SU-DHL-6 (cell line): ENCODE data around the gene IKZF5.

ENCODE experiments used
- H2AFZ ChIP-seq: fragments of 200-600 bp; sonication (generic); 2 replicates; pipeline ENCODE4 v1.6.1; 2014; ENCODE audit warnings: low read depth, mild to moderate bottlenecking, moderate library complexity, mixed read lengths, antibody characterized with exemption, low read length; ENCODE audit not compliant: severe bottlenecking
- H3F3A ChIP-seq: fragments of 200-600 bp; shearing (Covaris generic); 2 replicates; pipeline ENCODE4 v1.6.0; 2016; ENCODE audit warnings: antibody characterized with exemption, mild to moderate bottlenecking; ENCODE audit not compliant: insufficient read depth
- H3K27ac ChIP-seq: fragments of 200-600 bp; sonication (generic); 2 replicates; pipeline ENCODE4 v1.5.1; 2016; ENCODE audit warnings: low read depth, mild to moderate bottlenecking, low read length, moderate library complexity, mixed read lengths
- H3K27me3 ChIP-seq: fragments of 200-600 bp; sonication (generic), shearing (Covaris generic); 2 replicates; pipeline ENCODE4 v1.6.0; 2014; ENCODE audit warnings: mild to moderate bottlenecking, low read length
- H3K36me3 ChIP-seq: fragments of 200-600 bp; sonication (generic); 2 replicates; pipeline ENCODE4 v1.6.1; 2014; ENCODE audit warnings: mild to moderate bottlenecking, low read length, mixed read lengths
- H3K4me2 ChIP-seq: fragments of 300-600, 200-600 bp; shearing (Covaris generic), sonication (generic); 2 replicates; pipeline ENCODE4 v1.6.0; 2014; ENCODE audit warnings: low read length, low read depth, mild to moderate bottlenecking; ENCODE audit not compliant: poor library complexity, severe bottlenecking
- H3K4me3 ChIP-seq: fragments of 200-600 bp; sonication (generic); 2 replicates; pipeline ENCODE4 v1.5.1; 2014; ENCODE audit warnings: antibody characterized with exemption, low read length, mild to moderate bottlenecking, mixed read lengths; ENCODE audit not compliant: insufficient read depth, poor library complexity, severe bottlenecking
- H3K79me2 ChIP-seq: fragments of 200-600 bp; sonication (generic); 2 replicates; pipeline ENCODE4 v1.6.1; 2014; ENCODE audit warnings: mild to moderate bottlenecking, low read length, moderate library complexity; ENCODE audit not compliant: insufficient read depth
- H3K9ac ChIP-seq: fragments of 200-600 bp; sonication (generic); 2 replicates; pipeline ENCODE4 v1.7.0; 2014; ENCODE audit warnings: mild to moderate bottlenecking, low read length
- H3K9me2 ChIP-seq: fragments of 200-600 bp; sonication (generic); replicated peaks from 2 replicates; pipeline ENCODE4 v1.6.1; 2014; ENCODE audit warnings: low read length; ENCODE audit not compliant: insufficient read depth
- H3K9me3 ChIP-seq: fragments of 200-600 bp; sonication (generic); 2 replicates; pipeline ENCODE4 v1.6.1; 2014; ENCODE audit warnings: low read length, mixed read lengths; ENCODE audit not compliant: insufficient read depth
- H4K20me1 ChIP-seq: fragments of 200-600 bp; sonication (generic); 2 replicates; pipeline ENCODE4 v1.6.1; 2014; ENCODE audit warnings: low read depth, mild to moderate bottlenecking, antibody characterized with exemption, low read length, moderate library complexity, mixed read lengths
- CTCF ChIP-seq: fragments of 200-600 bp; sonication (generic); IDR thresholded peaks from one replicate; pipeline ENCODE4 v1.5.1; 2017; ENCODE audit warnings: antibody characterized with exemption, mild to moderate bottlenecking, low read length, moderate library complexity; ENCODE audit not compliant: insufficient read depth, poor library complexity, severe bottlenecking
- EZH2phosphoT487 ChIP-seq: fragments of 200-600 bp; sonication (generic), shearing (Covaris generic); conservative IDR thresholded peaks from 2 replicates; pipeline ENCODE4 v1.6.1; 2018; ENCODE audit warnings: mild to moderate bottlenecking, antibody characterized with exemption, low read length, moderate library complexity, mixed read lengths

IKZF5 gene, protein sequence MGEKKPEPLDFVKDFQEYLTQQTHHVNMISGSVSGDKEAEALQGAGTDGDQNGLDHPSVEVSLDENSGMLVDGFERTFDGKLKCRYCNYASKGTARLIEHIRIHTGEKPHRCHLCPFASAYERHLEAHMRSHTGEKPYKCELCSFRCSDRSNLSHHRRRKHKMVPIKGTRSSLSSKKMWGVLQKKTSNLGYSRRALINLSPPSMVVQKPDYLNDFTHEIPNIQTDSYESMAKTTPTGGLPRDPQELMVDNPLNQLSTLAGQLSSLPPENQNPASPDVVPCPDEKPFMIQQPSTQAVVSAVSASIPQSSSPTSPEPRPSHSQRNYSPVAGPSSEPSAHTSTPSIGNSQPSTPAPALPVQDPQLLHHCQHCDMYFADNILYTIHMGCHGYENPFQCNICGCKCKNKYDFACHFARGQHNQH

DNA sequence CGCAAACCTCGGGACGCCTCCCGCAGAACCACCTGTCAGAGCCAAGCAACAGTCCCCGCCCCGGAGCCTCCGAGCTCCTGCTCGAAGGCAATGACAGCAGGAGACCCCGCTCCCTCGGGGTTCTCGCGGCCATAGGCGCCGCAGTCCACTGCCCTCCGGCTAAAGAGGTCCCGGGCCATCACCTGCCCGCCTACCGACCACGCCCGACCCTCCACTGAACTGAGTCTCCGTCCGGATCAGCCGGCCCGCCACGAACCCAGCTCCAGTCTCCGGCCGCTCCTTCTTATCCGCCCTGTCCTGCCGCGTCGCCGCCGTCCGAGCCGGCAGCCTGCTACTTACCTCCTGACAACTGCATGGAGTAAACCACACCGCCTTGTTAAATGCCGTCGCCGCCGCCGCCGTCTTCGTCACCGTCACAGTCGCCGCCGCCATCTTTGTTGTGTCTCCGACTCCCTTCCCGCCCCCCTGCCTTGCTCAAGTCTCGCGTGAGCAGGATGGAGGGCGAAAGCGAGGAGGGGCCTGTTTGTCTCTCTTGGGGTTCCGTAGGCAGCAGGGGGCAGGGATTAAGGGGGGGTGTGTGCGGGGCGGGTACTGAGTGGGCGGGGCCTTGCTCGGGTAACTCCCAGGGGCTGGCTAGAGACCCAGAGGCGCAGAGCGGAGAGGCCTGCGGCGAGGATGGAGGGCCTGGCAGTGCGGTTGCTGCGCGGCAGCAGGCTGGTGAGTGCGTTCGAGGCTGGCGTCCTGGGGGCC lies at the start of gene IKZF5, which contains the start of gene ACADSB:
Gene IKZF5 (minus strand): TSS at position 441 of the 750 bp plus-strand sequence. CDS start 10,170 bp downstream, outside the sequence.
Gene ACADSB (plus strand): TSS at position 652 of the 750 bp plus-strand sequence. CDS start 24 bp downstream, at position 676.
- Histone ChIP-seq H3K27ac (peak within 1 kb of the TSS; percentile 52), H3K9ac (peak within 1 kb of the TSS; percentile 86), H3F3A (no peaks in the 10 kb centered on the region), H3K4me3 (peak within 1 kb of the TSS; percentile 98), H3K27me3 (no peaks in the 10 kb centered on the region), H3K79me2 (peaks cover 50% of the 10 kb centered on the region), H2AFZ (peak within 1 kb of the TSS; percentile 89), H3K9me3 (no peaks in the 10 kb centered on the region), H3K9me2 (no peaks in the 10 kb centered on the region), H3K36me3 (0 out of 2 replicates have a peak, but pooled peaks cover 8% of the 10 kb centered on the region), H4K20me1 (no peaks in the 10 kb centered on the region), H3K4me2 (peak within 1 kb of the TSS; percentile 84)
- no peak for TF ChIP-seq CTCF
- TF ChIP-seq EZH2phosphoT487: no peak

DNA sequence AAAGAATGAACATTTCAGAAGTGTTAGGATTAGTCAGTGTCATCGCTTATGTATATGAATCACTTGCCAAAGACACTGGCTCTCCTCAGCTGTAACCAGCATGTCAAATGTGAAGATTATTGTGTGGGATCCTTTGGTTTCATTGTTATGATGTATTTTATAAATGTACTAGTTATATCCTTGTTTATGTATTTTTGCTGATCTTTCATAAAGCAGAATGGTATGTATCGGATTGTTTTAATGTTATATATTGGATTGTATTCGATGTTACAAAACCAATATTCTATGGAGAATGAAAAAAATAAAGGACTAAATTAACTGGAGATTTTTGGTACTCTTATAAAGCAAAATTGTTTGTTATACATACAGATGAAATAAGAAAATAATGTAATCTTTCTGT lies 49.4 kb upstream of the IKZF5 start:
- H3K36me3 ChIP-seq: no peaks in the 10 kb centered on the region
- H3K27me3 ChIP-seq: no peaks in the 10 kb centered on the region
- no peak overlapping the region for H3K27ac ChIP-seq
- no peaks in the 10 kb centered on the region for H4K20me1 ChIP-seq
- no peak overlapping the region for H3K9ac ChIP-seq
- no peaks in the 10 kb centered on the region for H3F3A ChIP-seq
- H3K79me2 ChIP-seq: no peaks in the 10 kb centered on the region
- H3K4me2 ChIP-seq: no peak overlapping the region
- H3K9me3 ChIP-seq: no peaks in the 10 kb centered on the region
- H3K4me3 ChIP-seq: no peak overlapping the region
- no peaks in the 10 kb centered on the region for H3K9me2 ChIP-seq
- TF ChIP-seq EZH2phosphoT487: no peak
- TF ChIP-seq CTCF: no peak
- H2AFZ ChIP-seq: no peak overlapping the region

DNA sequence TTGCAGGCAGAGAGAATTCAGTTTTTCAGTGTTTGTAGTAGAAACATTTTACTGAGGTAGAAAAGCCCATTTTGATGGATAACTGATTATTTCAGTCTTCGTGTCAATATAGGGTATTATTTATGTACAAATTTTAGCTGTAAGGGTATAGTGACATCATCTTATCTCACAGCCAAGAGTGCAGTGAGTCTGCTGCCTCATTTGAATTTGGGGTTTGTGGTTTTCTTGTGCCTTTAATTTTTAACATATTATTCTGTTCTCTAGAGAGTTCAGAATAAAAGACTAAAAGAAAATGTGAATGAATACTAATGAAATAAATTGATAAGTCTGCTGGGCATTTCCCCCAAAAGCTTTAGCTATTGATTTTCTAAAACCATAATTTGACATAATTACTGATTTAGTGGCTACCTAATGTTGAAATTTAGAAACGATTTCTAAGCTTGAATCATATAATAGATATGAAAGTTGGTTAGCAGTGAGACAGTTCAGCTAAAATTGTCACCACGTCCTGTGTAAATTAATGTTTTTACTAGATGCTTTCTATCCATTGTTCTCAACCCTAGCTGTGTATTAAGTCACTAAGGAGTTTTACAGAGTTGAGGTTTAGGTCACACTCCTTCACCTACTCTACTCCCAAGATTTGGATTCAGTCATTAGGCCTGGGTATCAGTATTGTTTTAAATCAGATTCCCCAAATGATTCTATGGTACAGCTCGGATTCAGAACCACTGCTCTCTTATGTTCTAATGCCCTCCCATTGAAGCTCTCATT lies 37.6 kb upstream of the IKZF5 start:
- Histone ChIP-seq H3K9ac (no peak overlapping the region), H3K27me3 (no peaks in the 10 kb centered on the region), H3K27ac (no peak overlapping the region), H3K79me2 (no peaks in the 10 kb centered on the region), H3K4me3 (no peak overlapping the region), H4K20me1 (no peaks in the 10 kb centered on the region), H2AFZ (no peak overlapping the region), H3K36me3 (no peaks in the 10 kb centered on the region), H3K9me3 (no peaks in the 10 kb centered on the region), H3F3A (no peaks in the 10 kb centered on the region), H3K4me2 (no peak overlapping the region), H3K9me2 (no peaks in the 10 kb centered on the region)
- TF ChIP-seq CTCF (no peak), EZH2phosphoT487 (no peak)
